ENCODE data around the gene ZNF235.
"Not testable (repeated sequence)": the region's sequence is repeated elsewhere in the genome, so short reads cannot be mapped to it uniquely, and the experiment has no call there.

The ZNF235 gene

DNA sequence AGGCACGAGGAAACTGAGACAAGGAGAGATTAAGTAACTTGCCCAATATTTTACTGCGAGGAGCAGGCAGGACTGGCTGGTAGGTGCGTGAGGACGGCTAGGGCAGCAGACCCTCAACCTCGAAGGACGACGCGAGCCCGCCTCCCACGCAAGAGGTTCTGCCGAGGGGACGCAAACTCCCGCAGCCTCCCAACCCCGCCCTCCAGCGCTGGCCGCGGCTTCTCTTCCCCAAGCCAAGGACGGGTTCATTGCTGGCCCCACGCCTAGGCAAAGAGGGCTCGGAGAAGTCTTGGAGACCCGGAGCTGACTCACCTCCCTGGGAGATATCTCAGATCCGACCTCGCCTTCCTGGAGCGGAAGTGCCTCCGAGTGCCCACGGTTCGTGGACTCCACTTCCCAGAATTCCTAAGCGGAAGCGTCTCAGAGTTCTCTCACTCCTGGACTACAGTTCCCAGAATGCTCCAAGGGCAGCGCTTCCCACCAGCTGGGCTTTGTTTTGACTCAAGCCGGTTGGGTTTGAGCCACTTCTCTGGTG is at the start of gene ZNF235:
TSS of gene ZNF235 (minus strand) at position 367 of the 535 bp plus-strand sequence. CDS start 1,621 bp downstream, outside the sequence.
- DNase-seq = peak; percentile 89

DNA sequence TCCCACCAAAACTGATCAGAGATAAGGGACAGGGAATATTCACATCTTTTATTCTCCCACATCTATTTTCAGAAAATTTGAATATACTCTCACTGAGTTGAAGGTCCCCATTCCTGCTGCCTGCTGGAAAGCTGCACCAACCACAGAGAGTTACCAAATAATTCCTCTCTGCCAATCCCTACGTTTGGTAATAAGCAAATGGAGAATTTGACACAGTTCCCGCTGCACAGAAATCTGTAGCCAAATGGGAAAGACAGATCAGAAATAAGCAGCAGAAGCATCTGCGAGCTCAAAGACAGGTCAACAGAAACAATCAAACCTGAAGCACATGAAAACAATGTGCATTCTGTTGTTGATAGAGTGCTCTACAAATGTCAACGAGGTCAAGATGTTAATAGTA is 41.7 kb upstream of the ZNF235 start:
- no peak for DNase-seq

DNA sequence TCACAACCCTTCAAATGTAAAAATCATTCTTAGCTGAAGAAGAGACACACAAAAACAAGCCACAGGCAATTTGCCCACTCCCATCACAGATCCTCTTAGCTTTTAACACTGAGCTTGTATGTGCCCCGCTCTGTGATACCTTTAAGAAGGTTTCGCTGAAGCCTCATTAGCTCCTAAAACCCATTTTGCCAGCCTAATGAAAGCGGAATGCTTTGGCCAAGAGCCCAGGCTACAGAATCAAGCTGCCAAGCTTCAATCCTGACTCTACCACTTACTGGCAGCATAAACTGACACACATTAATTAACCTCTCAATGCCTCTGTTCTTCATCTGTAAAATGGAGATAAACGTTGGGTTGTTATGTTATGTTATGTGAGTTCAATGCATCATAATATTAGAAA is 41.1 kb upstream of the ZNF235 start:
- DNase-seq = no peak

DNA sequence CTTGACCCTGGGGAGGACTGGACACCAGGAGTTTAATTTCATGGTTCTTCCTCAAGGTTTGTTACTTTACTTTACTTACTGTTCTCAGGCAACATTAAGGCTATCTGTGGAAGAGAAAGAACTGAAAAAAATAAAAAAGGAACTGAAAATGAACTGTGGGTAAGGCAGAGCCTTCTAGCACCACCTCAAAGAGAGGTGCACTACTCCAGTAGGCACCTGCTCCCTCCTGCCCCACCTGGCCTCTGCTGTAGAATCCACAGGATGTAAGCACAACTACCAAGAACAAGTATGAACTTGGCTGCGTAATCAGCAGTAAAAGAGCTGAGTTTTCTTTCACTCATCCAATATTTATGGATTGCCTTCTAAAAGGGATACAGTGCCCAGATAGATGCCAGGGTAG is 39.4 kb upstream of the ZNF235 start:
- no peak for DNase-seq

DNA sequence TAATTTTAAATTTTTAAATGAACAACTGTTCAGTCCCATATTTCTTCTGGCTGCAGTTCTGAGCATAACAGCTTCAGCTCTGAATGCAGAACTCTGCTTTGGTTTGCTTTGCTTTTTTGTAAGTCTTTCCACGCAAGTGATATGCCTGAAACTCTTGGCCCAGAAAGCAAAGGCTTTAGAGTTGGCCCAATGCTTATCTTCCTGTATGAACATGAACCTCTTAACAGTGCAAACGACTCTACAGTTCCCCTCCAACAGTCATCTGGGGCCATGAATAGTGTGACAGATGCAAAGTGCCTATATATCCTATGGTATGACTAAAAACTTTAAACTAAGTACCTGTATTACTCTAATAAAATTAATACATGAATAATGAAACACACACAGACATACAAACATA is 37.0 kb upstream of the ZNF235 start:
- no peak for DNase-seq

DNA sequence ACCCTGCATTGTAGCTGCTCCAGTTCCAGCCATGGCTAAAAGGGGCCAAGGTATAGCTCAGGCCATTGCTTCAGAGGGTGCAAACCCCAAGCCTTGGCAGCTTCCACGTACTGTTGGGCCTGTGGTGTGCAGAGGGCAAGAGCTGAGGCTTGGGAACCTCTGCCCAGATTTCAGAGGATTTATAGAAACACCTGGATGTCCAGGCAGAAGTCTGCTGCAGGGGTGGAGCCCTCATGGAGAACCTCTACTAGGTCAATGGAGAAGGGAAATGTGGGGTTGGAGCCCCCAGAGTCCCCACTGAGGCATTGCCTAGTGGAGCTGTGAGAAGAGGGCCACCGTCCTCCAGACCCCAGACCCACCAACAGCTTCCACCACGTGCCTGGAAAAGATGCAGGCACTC is 29.8 kb upstream of the ZNF235 start:
- not testable (repeated sequence) for DNase-seq

DNA sequence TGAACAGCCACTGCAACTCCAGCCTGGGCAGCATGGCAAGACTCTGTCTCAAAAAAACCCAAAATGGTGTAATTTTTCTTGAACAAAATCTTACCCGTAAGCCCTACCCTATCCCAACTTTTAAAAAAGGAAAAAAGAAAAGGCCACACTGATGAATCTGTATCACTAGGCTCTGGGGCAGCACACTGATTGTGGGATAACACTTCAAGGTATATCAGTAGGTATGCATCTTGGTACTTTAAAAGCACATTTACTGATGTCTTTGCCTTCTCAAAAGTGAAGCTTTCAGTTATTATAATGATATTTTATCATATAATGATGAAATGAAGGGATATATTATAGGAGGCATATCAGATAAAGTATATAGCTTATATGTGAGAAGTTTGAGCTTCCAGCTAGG is 27.3 kb upstream of the ZNF235 start:
- no peak for DNase-seq

DNA sequence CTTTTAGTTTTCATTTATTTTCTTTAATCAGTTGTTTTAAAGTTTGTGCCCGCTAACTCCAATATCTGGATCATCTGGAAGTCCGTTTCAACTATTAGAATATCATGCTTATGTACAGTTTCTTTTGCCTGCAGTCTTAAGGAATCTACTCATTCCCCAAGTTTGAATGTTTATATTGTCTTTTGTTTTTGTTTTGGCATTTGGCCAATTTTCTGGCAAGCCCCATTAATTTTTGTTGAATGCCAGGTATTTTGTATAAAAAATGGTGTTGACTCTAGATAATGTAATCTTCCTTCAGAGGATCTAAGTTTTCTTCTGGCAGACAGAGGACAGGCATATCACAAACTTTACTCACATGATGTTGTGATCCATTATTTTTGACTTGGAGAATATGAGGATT is 11.1 kb upstream of the ZNF235 start:
- no peak for DNase-seq

DNA sequence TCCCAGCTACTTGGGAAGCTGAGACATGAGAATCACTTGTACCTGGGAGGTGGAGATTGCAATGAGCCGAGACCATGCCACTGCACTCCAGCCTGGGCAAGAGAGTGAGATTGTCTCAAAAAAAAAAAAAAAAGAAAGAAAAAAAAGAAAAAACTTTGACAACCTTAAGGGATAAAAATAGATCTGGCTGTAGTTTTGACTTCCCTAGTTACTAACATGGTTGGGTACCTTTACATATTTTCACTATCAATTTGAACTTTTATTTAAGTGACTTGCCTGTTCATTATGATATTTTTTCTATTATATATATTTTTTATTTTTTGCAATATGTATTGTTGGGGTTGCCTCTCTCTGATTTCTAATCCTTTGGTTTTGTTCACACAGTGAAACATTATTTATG is 8.4 kb upstream of the ZNF235 start:
- no peak for DNase-seq

DNA sequence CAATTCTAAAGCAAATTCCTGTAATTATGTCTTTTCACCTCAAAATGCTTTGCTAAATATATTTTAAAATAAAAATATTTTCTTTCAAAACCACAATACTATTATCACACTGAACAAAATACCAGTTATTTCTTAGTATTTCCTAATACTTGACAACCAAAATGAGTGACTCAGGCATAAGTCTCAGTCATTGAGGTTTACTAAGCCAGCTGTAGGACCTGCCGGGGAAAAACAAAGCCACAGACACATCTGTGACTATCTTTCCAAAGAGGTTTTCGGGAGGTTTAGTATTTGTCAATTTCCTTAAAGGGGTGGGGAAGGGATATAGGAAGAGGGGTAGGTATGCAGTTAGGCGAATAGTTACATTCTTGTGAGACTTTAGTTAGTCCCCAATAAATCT is 3.2 kb upstream of the ZNF235 start:
- DNase-seq = no peak

DNA sequence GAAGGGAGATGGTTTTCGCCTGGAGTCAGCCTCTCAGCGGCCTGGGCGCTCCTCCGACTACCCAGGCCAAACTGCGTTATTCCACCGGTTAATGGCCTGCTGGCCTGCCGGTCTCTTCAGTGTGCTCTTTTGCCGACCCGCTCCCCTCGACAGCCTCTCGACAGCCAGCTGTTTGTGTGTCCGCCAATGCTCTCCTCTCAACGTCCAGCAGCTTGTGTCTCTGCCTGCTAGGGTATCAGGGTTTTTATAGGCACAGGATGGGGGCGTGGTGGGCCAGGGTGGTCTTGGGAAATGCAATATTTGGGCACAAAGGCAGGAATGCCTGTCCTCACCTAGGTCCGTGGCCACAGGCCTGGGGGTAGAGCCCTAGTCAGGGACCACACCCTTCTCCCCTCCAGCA is 1.5 kb upstream of the ZNF235 start:
- no peak for DNase-seq

DNA sequence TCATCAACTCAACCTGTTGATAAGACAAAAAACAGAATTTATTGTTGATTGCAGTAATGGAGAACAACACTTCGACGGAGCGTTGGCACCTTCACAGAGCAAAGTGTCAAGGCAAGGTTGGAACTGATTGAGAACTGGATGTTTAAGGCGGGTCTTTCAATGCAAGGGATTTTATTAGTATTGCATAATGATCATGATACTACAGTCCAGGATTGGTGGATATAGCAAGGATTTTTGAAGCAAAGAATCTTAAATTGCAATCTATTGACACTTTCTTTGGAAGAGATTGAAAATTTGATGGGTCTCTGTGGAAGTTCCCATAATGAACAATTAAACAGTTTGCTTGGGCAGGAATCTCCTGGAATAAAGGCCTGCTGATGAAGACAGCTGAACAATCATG is 632 bp upstream of the ZNF235 start:
- no peak for DNase-seq

DNA sequence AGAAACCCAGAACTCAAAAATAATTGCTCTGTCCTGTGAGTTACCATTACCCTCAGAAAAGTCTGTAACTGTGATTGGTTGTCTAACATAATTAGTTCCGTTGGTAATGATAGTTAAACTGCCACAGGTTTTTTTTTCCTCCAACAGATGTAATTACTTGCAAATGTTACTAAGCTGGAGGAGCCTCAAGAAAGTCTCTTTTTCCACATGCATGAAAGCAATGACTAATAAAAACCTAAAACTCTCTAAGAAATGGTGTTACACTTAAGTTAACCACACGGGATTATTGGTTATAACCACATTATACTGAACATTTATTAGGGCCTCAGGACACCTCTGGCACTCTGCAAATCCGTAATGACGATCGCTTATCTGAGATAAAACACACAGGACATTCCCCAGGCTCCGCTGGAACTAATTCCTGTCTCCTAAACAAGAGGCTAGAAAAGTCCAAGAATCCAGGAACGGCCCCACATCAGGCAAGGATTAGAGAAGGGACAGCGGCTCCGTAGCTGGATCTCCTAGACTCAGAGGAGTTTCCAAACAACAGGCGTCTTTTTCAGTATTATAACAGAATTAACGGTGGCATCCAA is 753 bp downstream of the ZNF235 start:
- DNase-seq = no peak

DNA sequence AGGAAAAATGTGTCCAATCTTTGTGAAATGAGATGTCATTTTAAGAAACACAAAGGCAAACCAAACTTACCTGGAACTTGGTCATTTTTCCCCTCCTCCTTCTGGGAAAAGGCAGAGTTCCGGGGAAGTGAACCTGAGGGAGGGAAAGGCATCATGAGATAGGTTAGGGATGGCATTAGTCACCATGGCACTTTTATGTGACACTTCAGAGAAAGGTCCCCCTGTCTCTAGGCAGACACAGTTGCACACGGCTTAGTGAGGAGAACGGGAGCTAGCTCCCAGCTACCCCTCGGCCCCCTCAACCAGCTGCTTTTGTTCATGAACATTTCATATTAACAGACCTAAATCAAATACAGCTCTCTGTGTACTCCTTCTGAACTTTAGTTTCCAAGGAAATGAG is 1.5 kb downstream of the ZNF235 start:
- DNase-seq = no peak

DNA sequence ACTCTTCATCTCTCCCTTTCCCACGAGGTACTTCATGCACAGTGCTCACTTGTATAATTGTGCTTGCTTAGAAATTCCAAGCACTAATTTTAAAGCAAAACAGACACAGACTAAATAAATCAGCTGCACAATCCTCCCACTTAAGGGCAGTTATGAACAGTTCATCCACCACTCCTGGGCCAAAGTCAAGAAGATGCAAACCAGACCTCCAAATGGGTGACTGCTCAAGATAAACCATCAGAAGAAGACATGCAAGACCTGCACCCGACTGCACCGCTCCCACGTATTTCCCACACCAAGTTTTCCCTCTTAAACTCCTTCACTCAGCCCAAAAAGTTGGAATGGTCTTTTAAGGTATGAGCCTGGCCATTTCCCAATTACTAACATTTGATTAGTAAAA is 19.9 kb downstream of the ZNF235 start:
- no peak for DNase-seq

DNA sequence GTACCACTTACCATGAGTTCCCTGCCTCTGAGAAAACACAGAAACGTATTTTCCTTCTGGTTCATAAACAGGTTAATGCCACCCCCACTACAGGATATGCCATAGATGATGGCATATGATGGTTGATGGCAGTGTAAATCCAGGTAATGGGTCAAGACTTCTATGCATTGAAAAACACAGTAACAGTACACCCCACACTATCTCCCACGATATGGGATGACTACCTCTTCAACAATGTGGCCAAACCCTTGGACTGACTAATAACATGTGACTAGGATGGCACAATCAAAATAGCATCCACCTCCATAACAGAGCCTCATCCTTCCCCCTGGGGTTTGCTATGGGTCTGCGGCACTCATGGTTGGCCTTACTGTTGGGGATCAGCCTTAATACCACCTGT is 22.0 kb downstream of the ZNF235 start:
- DNase-seq = no peak

DNA sequence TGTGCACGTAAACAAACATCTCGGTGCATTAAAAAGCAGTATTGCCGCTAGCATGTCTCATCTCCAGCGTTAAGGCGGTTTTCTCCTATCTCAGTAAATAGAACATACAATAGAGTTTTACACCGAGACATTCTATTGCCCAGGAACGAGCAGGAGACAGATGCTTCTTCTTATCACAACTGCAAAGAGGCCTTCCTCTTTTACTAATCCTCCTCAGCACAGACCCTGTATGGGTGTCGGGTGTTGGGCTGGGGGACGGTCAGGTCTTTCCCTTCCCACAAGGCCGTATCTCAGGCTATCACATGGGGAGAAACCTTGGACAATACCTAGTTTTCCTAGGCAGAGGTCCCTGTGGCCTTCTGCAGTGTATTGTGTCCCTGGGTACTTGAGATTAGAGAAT is 23.9 kb downstream of the ZNF235 start:
- no peak for DNase-seq

DNA sequence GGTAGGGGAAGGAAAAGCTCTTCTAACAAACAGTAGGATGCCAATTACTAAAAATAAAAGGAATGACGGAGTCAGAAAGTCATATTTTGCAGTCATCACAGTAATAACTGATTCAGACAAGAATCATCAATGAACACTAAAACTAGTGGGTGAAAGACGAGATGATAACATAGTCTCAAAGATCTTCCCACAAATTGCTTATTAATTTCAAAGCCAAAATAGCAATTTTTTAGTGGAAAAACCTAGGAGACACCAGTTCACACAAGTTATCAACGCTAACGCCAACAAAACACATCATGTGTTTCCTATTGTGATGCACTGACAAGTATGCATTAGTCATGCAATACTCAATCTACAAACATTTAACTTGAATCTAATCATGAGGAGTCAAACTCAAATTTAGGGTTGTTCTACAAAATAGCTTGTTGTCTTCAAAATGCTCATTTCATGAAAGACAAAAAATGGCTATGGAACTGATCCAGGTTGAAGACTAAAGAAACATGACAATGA is 26.6 kb downstream of the ZNF235 start:
- DNase-seq = no peak

DNA sequence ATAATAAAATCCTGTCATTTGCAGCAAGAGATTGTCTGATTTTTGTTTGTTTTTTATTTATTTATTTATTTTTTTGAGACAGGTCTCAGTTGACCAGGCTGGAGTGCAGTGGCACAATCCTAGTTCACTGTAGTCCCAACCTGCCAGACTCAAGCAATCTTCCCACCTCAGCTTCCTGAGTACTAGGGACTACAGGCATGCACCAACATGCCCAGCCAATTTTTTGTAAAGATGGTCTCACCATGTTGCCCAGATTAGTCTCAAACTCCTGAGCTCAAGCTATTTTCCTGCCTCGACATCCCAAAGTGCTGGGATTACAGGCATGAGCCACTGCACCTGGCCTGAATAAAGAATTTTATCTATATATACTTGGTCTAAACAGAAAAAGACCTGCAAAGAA is 27.5 kb downstream of the ZNF235 start:
- no peak for DNase-seq

DNA sequence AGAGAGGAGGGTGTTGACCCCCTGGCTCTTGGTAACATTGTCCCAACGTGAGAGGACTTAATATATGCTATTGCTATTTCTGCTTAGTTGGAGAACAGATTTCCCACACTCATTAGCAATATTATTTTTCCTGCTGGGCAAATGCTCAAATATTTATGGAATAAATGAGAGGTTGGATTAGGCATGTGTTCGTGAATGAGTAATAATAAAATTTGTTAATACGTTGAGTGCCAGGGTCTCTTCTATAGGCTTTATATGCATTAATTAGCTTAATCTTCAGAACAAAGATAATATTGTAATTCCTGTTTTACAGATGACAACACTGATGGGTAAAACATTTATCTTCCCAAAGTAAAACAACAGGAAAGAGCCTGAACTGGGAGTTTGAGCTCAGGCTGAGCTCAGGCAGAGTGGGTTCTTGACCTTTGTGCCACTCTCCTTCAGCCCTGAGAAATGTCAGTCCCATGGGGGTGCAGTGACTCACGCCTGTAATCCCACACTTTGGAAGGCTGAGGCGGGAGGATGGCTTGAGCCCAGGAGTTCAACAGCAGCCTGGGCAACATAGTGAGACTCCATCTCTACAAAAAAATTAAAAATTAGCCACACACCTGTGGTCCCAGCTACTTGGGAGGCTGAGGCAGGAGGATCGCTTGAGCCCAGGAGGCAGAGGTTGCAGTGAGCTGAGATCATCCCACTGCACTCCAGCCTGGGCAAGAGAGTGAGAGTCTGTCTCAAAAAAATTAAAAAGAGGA is 44.0 kb downstream of the ZNF235 start:
- DNase-seq = no peak

DNA sequence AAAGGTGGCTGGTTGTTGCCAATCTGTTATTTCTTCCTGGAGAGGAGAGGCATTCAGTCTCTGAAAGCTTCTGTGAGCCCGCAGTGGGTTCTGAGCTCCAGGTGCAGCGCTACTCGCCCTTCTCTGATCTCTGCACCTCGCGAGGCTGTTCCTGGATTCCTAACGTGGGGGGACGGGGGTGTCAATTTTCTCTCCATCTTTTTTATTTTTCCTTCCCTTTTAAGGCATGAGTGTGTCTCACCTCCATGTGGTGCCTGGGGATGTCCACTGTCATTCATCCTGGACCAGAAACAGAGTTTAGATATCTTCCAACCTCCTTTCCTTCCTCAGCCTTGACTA is 44.5 kb downstream of the ZNF235 start:
- no peak for DNase-seq

DNA sequence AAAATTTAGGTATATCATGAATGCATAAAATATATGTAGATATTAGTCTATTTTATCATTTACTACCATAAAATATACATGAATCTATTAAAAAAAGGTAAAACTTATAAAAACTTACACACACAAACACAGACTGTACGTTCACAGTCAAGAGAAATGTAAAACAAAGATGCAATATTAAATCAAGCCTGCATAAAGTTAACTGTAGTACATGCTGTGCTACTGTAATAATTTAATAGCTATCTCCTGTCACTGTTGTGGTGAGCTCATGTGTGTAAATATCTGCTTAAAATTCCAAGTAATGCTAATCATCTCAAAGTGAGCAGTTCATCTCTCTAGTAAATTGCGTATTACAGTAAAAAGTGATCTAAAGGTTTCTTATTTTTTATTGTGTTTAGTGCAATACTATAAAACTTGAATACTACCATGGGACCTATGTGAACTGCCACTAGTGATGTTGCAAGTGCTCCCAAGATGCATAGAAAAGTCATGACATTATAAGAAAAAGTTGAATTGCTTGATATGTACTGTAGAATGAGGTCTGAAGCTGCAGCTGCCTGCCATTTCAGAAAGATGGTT is 45.9 kb downstream of the ZNF235 start:
- no peak for DNase-seq

DNA sequence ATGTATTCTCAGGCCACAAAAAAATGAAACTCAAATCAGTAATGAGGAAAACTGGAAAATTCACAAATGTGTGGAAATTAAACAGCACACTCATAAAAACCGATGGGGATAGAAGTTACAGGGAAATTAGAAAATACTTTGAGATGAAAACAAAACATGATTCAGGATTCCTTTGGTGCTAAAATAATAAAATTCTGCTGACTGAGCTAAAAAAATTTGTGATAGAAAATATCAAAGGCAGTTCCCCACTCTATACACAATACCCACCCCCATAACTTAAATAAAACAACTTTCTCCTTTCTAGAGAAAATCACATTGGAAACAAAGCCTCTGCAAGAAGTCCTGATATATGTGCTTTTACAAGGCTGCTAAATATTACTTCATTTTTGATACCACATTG is 46.7 kb downstream of the ZNF235 start:
- no peak for DNase-seq

DNA sequence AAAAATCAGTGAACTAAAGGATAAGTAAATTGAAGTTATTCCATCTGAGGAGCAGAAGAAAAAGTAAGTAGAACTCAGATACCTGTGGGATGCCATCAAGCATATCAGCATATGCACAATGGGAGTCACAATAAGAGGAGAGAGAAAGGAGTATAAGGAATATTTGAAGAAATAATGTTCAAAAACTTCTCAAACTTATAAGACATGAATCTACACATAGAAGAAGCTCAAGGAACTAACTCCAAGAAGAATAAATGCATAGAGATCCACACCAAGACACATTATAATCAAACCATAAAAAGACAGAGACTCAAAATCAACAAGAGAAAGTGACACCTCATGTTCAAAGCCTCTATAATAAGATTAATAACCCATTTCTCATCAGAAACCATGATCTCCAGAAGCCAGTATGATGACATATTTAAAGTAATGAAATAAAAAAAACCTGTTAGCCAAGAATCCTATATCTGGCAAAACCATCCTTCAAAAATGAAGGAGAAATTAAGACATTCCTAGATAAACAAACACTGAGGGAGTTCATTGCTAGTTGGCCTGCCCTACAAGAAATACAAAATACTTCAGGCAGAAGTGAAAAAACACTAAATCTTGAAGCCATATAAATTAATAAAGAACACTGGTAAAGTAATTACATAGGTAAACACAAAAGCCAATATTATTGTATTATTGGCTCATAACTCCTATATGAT is 49.0 kb downstream of the ZNF235 start:
- DNase-seq = no peak

Data from DMS 273 treated with DMSO at 0.1 percent for 48 hours (cell line).